Right lobe of liver (tissue), 4 donors: ENCODE data around the gene GULP1.

ENCODE experiments used
- CTCF ChIP-seq, 4 donors: fragments of 200-600 bp in 3 of 4; fragments of 450-650 bp in 1 of 4; IDR thresholded peaks; one replicate each; pipeline versions ENCODE4 v1.5.1 to v1.8.0; 2016 to 2022; ENCODE audit warnings: antibody characterized with exemption in 4 of 4, mild to moderate bottlenecking in 2 of 4
- POLR2A ChIP-seq: fragments of 450-650 bp; IDR thresholded peaks from one replicate; pipeline ENCODE4 v1.6.1; 2017; ENCODE audit warnings: antibody characterized with exemption, mild to moderate bottlenecking
- donor health status: DM: no; HTN: no; CAD: no.
- donor health status: DM: no; HTN: no; CAD: no.
- donor health status: DM: no; HTN: yes; CAD: no.

DNA sequence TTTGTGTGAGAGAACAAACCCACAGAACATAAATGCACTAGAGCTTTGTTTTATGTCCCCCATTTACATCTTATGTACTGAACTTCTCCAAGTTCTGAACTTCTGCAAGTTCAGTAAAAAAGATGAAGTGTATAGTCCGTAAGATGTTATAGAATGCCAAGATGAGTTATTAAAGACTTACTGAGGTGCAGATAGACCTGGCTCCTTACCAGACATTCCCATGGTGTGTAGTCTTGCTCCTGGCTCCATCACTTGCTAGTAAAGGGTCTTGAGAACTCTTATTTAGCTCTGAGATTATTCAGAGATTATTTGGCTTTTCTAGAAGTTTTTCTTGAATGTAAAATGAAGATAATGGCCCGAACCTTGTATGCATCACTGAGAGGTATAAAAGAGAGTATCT is 16.8 kb downstream of the GULP1 start:
- TF ChIP-seq CTCF (IDR thresholded peaks at IDR 0.05) (no peak), POLR2A (no peak)
